PC-3 (cell line): ENCODE results near the gene DLG1.

ENCODE experiments used
- CTCF ChIP-seq: fragments of 300-600 bp; sonication (generic); conservative IDR thresholded peaks from 2 replicates; pipeline ENCODE4 v1.5.1; 2017; ENCODE audit warnings: antibody characterized with exemption, low read depth, mild to moderate bottlenecking, low read length
- EZH2 ChIP-seq: fragments of 300-600 bp; sonication (generic); IDR thresholded peaks from one replicate; pipeline ENCODE4 v1.6.1; 2017; ENCODE audit warnings: antibody characterized with exemption, mild to moderate bottlenecking, low read length; ENCODE audit not compliant: unreplicated experiment

- no peak for TF ChIP-seq CTCF
- TF ChIP-seq EZH2 = no peak
These were observed 92.7 kb downstream of the DLG1 start for GRCh38 chr3:197205675-197206074.
